SK-N-SH treated with all-trans-retinoic acid at 6 μM for 48 hours (cell line): ENCODE data around the gene ZNF672.

ENCODE experiments used
- ATAC-seq: fragments of 200-7000 bp; cut with Tn5 transposase; 3 replicates; pipeline ENCODE4 v1.9.1; 2020; ENCODE audit warnings: mild to moderate bottlenecking, moderate library complexity
- ARNTL ChIP-seq: fragments of 450-650 bp; formaldehyde crosslinking; IDR thresholded peaks from 2 replicates; pipeline ENCODE4 v1.5.0; 2020; ENCODE audit warnings: low read depth, mild to moderate bottlenecking, moderate library complexity, borderline replicate concordance
- BACH2 ChIP-seq: fragments of 250-450 bp; sonication (Bioruptor Pico); IDR thresholded peaks from 2 replicates; pipeline ENCODE4 v1.9.0; 2021; ENCODE audit warnings: mild to moderate bottlenecking, borderline replicate concordance
- CREB5 ChIP-seq: fragments of 250-450 bp; sonication (Bioruptor Pico); IDR thresholded peaks from 2 replicates; pipeline ENCODE4 v1.5.1; 2020; ENCODE audit warnings: low read depth, mild to moderate bottlenecking, moderate library complexity
- ESRRG ChIP-seq: fragments of 250-450 bp; sonication (Bioruptor Pico); IDR thresholded peaks from 2 replicates; pipeline ENCODE4 v1.6.1; 2021; ENCODE audit warnings: mild to moderate bottlenecking
- GLIS3 ChIP-seq: fragments of 250-450 bp; sonication (Bioruptor Pico); IDR thresholded peaks from 2 replicates; pipeline ENCODE4 v1.5.0; 2020; ENCODE audit warnings: mild to moderate bottlenecking, moderate library complexity
- ISL1 ChIP-seq: fragments of 250-450 bp; sonication (Bioruptor Pico); IDR thresholded peaks from 2 replicates; pipeline ENCODE4 v2.1.2; 2022; ENCODE audit warnings: mild to moderate bottlenecking, moderate library complexity
- OSR1 ChIP-seq: fragments of 250-450 bp; sonication (Bioruptor Pico); IDR thresholded peaks from 2 replicates; pipeline ENCODE4 v1.8.0; 2022; ENCODE audit warnings: moderate library complexity, mild to moderate bottlenecking, inconsistent platforms
- PATZ1 ChIP-seq: fragments of 250-450 bp; sonication (Bioruptor Pico); IDR thresholded peaks from 2 replicates; pipeline ENCODE4 v1.8.0; 2020; ENCODE audit warnings: mild to moderate bottlenecking, moderate library complexity, borderline replicate concordance
- POU6F1 ChIP-seq: fragments of 250-450 bp; sonication (Bioruptor Pico); IDR thresholded peaks from 2 replicates; pipeline ENCODE4 v1.8.0; 2021; ENCODE audit warnings: low read depth, mild to moderate bottlenecking, moderate library complexity, borderline replicate concordance
- PPARA ChIP-seq: fragments of 250-450 bp; sonication (Bioruptor Pico); IDR thresholded peaks from 2 replicates; pipeline ENCODE4 v1.5.0; 2020; ENCODE audit warnings: mild to moderate bottlenecking, borderline replicate concordance
- RARB ChIP-seq: fragments of 250-450 bp; sonication (Bioruptor Pico); IDR thresholded peaks from 2 replicates; pipeline ENCODE4 v1.8.0; 2021; ENCODE audit warnings: mild to moderate bottlenecking, moderate library complexity
- SNAI2 ChIP-seq: fragments of 250-450 bp; sonication (Bioruptor Pico); IDR thresholded peaks from 2 replicates; pipeline ENCODE4 v1.5.0; 2020; ENCODE audit warnings: mild to moderate bottlenecking, moderate library complexity
- TCF4 ChIP-seq: fragments of 250-450 bp; sonication (Bioruptor Pico); IDR thresholded peaks from 2 replicates; pipeline ENCODE4 v1.8.0; 2021; ENCODE audit warnings: mild to moderate bottlenecking, moderate library complexity, borderline replicate concordance
- TOX ChIP-seq: fragments of 250-450 bp; sonication (Bioruptor Pico); IDR thresholded peaks from 2 replicates; pipeline ENCODE4 v1.8.0; 2021; ENCODE audit warnings: mild to moderate bottlenecking, moderate library complexity, borderline replicate concordance
- TSHZ2 ChIP-seq: fragments of 250-450 bp; sonication (Bioruptor Pico); IDR thresholded peaks from 2 replicates; pipeline ENCODE4 v1.5.0; 2020; ENCODE audit warnings: mild to moderate bottlenecking, moderate library complexity
- ZC3H10 ChIP-seq: fragments of 250-450 bp; sonication (Bioruptor Pico); IDR thresholded peaks from 2 replicates; pipeline ENCODE4 v1.5.1; 2021; ENCODE audit warnings: mild to moderate bottlenecking, moderate library complexity
- ZFP30 ChIP-seq: fragments of 450-650 bp; formaldehyde crosslinking; IDR thresholded peaks from 2 replicates; pipeline ENCODE4 v1.5.0; 2022; ENCODE audit warnings: mild to moderate bottlenecking, moderate library complexity
- ZNF70 ChIP-seq: fragments of 450-650 bp; formaldehyde crosslinking; IDR thresholded peaks from 2 replicates; pipeline ENCODE4 v1.5.0; 2020; ENCODE audit warnings: mild to moderate bottlenecking, moderate library complexity
- ZNF8 ChIP-seq: fragments of 450-650 bp; formaldehyde crosslinking; IDR thresholded peaks from 2 replicates; pipeline ENCODE4 v1.5.0; 2020; ENCODE audit warnings: mild to moderate bottlenecking, moderate library complexity

The ZNF672 gene

GRCh38 chr1:248852481-248853405, 14.7 kb downstream of the ZNF672 start:
- TF ChIP-seq BACH2 (CRISPR knock-in tag) (no peak), ZC3H10 (CRISPR knock-in tag) (no peak), ZFP30 (CRISPR knock-in tag) (no peak), PATZ1 (no peak), PPARA (no peak), ZNF70 (CRISPR knock-in tag) (no peak), OSR1 (CRISPR knock-in tag) (no peak), ESRRG (CRISPR knock-in tag) (no peak), RARB (CRISPR knock-in tag) (no peak), ISL1 (CRISPR knock-in tag) (no peak), CREB5 (CRISPR knock-in tag) (no peak), POU6F1 (CRISPR knock-in tag) (no peak), TOX (CRISPR knock-in tag) (no peak), SNAI2 (CRISPR knock-in tag) (no peak), GLIS3 (CRISPR knock-in tag) (no peak)
- no peak for ATAC-seq

- TF ChIP-seq ESRRG (CRISPR knock-in tag) = no peak
- TF ChIP-seq POU6F1 (CRISPR knock-in tag) = no peak
- no peak for TF ChIP-seq SNAI2 (CRISPR knock-in tag)
- ATAC-seq = no peak
Observed at GRCh38 chr1:248853663-248854375, 15.8 kb downstream of the ZNF672 start.

- no peak for TF ChIP-seq OSR1 (CRISPR knock-in tag)
- no peak for TF ChIP-seq BACH2 (CRISPR knock-in tag)
- no peak for TF ChIP-seq ZC3H10 (CRISPR knock-in tag)
- TF ChIP-seq ISL1 (CRISPR knock-in tag) = no peak
- no peak for TF ChIP-seq ZFP30 (CRISPR knock-in tag)
- TF ChIP-seq TCF4 (CRISPR knock-in tag) = no peak
- TF ChIP-seq CREB5 (CRISPR knock-in tag) = no peak
- TF ChIP-seq SNAI2 (CRISPR knock-in tag) = no peak
- TF ChIP-seq PPARA = no peak
- no peak for TF ChIP-seq ARNTL (CRISPR knock-in tag)
- TF ChIP-seq TOX (CRISPR knock-in tag) = no peak
- TF ChIP-seq ZNF8 = no peak
- no peak for TF ChIP-seq GLIS3 (CRISPR knock-in tag)
- no peak for TF ChIP-seq RARB (CRISPR knock-in tag)
- TF ChIP-seq TSHZ2 (CRISPR knock-in tag) = no peak
- ATAC-seq = no peak
Observed at GRCh38 chr1:248855580-248855979, 17.6 kb downstream of the ZNF672 start.
